IPS DF 4.7 (cell line): ENCODE data around the gene PLA2G12A.
"Not testable (repeated sequence)": the region's sequence is repeated elsewhere in the genome, so short reads cannot be mapped to it uniquely, and the experiment has no call there.

Source experiments
- DNase-seq: peaks from one replicate; pipeline ENCODE4 v3.0.0-alpha.2; 2013; ENCODE audit warnings: low spot score; ENCODE audit errors: extremely low read depth

PLA2G12A gene

GRCh38 chr4:109678925-109679324, 50.9 kb downstream of the PLA2G12A start:
- not testable (repeated sequence) for DNase-seq

GRCh38 chr4:109678472-109678871, 51.4 kb downstream of the PLA2G12A start:
- DNase-seq, result not testable (repeated sequence)

GRCh38 chr4:109676886-109677285, 53.0 kb downstream of the PLA2G12A start:
- no peak for DNase-seq

GRCh38 chr4:109675843-109676242, 54.0 kb downstream of the PLA2G12A start:
- DNase-seq, result no peak

GRCh38 chr4:109675181-109675580, 54.7 kb downstream of the PLA2G12A start:
- no peak for DNase-seq

- no peak for DNase-seq
These were observed 56.6 kb downstream of the PLA2G12A start for GRCh38 chr4:109673303-109673702.

GRCh38 chr4:109672169-109672930, 57.5 kb downstream of the PLA2G12A start:
- DNase-seq, result no peak

GRCh38 chr4:109671350-109671749, 58.5 kb downstream of the PLA2G12A start:
- DNase-seq, result no peak

- DNase-seq, result no peak
These were observed 63.9 kb downstream of the PLA2G12A start for GRCh38 chr4:109665783-109666485.

GRCh38 chr4:109662771-109663170, 67.1 kb downstream of the PLA2G12A start:
- no peak for DNase-seq

GRCh38 chr4:109662116-109662515, 67.8 kb downstream of the PLA2G12A start:
- no peak for DNase-seq
